Astrocyte (in vitro differentiated cells and primary cell): ENCODE results near the gene CRIM1. TPM values are rescaled to one million over a fixed set of nuclear protein-coding genes. Genes with fewer than 3 reads are reported as not detected.

Source experiments
- DNase-seq: peaks from one replicate; pipeline ENCODE4 v3.0.0-alpha.2; 2010; ENCODE audit warnings: low read depth
- FAIRE-seq: peaks from 2 replicates; lab custom pipeline; 2011; peaks lifted over from hg19 to GRCh38; lab: Jason Lieb, UNC
- H2AFZ ChIP-seq: 2 replicates; pipeline ENCODE4 v1.6.0; 2012; ENCODE audit warnings: low read depth, low read length, inconsistent platforms
- H3K27ac ChIP-seq: 2 replicates; pipeline ENCODE4 v1.5.1; 2011; ENCODE audit warnings: low read depth, low read length, inconsistent platforms
- H3K27me3 ChIP-seq: 2 replicates; pipeline ENCODE4 v1.6.0; 2011; ENCODE audit warnings: low read length, inconsistent platforms; ENCODE audit not compliant: insufficient read depth
- H3K36me3 ChIP-seq: 2 replicates; pipeline ENCODE4 v1.5.1; 2011; ENCODE audit warnings: low read length, inconsistent platforms; ENCODE audit not compliant: insufficient read depth
- H3K4me1 ChIP-seq: 2 replicates; pipeline ENCODE4 v1.5.1; 2011; ENCODE audit warnings: low read length, inconsistent platforms; ENCODE audit not compliant: insufficient read depth
- H3K4me2 ChIP-seq: 2 replicates; pipeline ENCODE4 v1.6.0; 2012; ENCODE audit warnings: low read length, inconsistent platforms
- H3K4me3 ChIP-seq: 2 replicates; pipeline ENCODE4 v1.5.1; 2011; ENCODE audit warnings: low read depth, mild to moderate bottlenecking, low read length, inconsistent platforms; ENCODE audit not compliant: insufficient read depth
- H3K79me2 ChIP-seq: 2 replicates; pipeline ENCODE4 v1.6.0; 2012; ENCODE audit warnings: mild to moderate bottlenecking, low read length, inconsistent platforms; ENCODE audit not compliant: insufficient read depth
- H3K9ac ChIP-seq: 2 replicates; pipeline ENCODE4 v1.6.0; 2012; ENCODE audit warnings: mild to moderate bottlenecking, low read length, inconsistent platforms
- H3K9me3 ChIP-seq: 2 replicates; pipeline ENCODE4 v1.5.1; 2012; ENCODE audit warnings: low read depth, mild to moderate bottlenecking, low read length, inconsistent platforms; ENCODE audit not compliant: insufficient read depth
- H4K20me1 ChIP-seq: 2 replicates; pipeline ENCODE4 v1.6.0; 2012; ENCODE audit warnings: low read length, inconsistent platforms; ENCODE audit not compliant: insufficient read depth
- H3K27ac Mint-ChIP-seq: one replicate; pipeline ENCODE4 v1.8.0; 2021; ENCODE audit warnings: mild to moderate bottlenecking, mixed read lengths; ENCODE audit not compliant: unreplicated experiment
- H3K27me3 Mint-ChIP-seq: one replicate; pipeline ENCODE4 v1.8.0; 2021; ENCODE audit warnings: low read depth, mixed read lengths; ENCODE audit not compliant: unreplicated experiment
- H3K36me3 Mint-ChIP-seq: one replicate; pipeline ENCODE4 v1.8.0; 2021; ENCODE audit warnings: low read depth, mixed read lengths; ENCODE audit not compliant: unreplicated experiment
- H3K4me1 Mint-ChIP-seq: one replicate; pipeline ENCODE4 v1.8.0; 2021; ENCODE audit warnings: low read depth, mixed read lengths; ENCODE audit not compliant: unreplicated experiment
- H3K4me3 Mint-ChIP-seq: one replicate; pipeline ENCODE4 v1.8.0; 2021; ENCODE audit warnings: mild to moderate bottlenecking, moderate library complexity, mixed read lengths; ENCODE audit not compliant: unreplicated experiment
- H3K9me3 Mint-ChIP-seq: one replicate; pipeline ENCODE4 v1.8.0; 2021; ENCODE audit warnings: mild to moderate bottlenecking, mixed read lengths; ENCODE audit not compliant: unreplicated experiment
- CTCF ChIP-seq: IDR thresholded peaks from 2 replicates; pipeline ENCODE4 v1.5.1; 2011; ENCODE audit warnings: low read depth, mild to moderate bottlenecking, inconsistent platforms, low read length, moderate library complexity; ENCODE audit not compliant: insufficient read depth
- EZH2 ChIP-seq: IDR thresholded peaks from 2 replicates; pipeline ENCODE4 v1.6.1; 2012; ENCODE audit warnings: mild to moderate bottlenecking, low read length, inconsistent platforms; ENCODE audit not compliant: insufficient read depth
- total RNA-seq: library from RNA; stranded (reverse); gene quantifications from 2 replicates; pipeline ENCODE4 v1.2.1, GENCODE V29; 2021

The CRIM1 gene
- total RNA-seq, 1 donor from 2014 or later = 180 TPM

DNA sequence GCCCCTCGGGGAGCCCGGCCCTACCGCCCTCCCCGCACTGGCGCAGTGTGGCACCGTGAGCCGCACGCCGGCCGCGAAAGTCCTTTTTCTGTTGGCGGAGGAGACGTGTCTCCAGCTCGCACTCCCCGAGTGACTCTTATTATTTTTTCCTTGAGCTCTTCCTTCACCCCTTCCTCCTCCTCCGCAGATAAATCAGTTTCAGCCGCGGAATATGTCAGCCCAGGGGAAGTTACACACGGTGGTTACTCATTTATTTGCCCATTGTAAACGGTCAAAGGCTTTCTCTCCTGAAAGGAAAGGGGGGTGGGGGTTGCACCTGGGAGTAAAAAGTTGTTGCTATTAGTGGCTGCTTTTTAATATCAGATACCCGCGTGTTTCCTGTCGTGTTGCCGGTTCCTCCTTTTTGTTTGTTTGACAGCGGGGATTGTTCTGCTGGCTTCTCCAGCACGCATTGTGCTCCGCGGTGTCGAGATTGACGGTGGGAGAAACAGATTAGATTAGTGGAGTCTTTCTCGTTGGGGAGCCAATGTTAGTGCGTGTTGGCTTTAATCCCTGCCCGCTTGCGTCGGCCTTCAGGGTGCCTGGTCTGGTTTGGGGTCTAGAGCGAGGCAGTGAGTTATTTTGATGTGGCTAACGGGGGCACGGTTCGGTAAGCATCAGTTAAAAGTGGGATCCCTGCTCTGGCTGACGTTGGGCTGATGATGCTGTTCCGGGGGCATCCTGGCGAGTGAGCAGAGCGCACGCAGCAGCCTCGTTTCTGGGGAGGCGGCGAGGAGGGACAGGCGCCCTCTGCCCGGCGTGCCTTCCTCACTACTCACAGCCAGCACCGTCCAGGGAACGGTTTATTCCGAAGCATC lies 1.6 kb downstream of the CRIM1 start:
- Mint-ChIP-seq H3K27ac (peak overlapping the region; percentile 97), H3K9me3 (no peaks in the 10 kb centered on the region), H3K36me3 (no peaks in the 10 kb centered on the region), H3K4me3 (peak overlapping the region; percentile 99), H3K4me1 (peaks cover 47% of the 10 kb centered on the region), H3K27me3 (no peaks in the 10 kb centered on the region)
- Histone ChIP-seq H3K9me3 (no peaks in the 10 kb centered on the region), H3K9ac (peak overlapping the region; percentile 98), H3K4me2 (peak overlapping the region; percentile 90), H3K27me3 (no peaks in the 10 kb centered on the region), H4K20me1 (peaks cover 59% of the 10 kb centered on the region), H3K4me1 (peaks cover 48% of the 10 kb centered on the region), H3K79me2 (peaks cover 78% of the 10 kb centered on the region), H3K4me3 (peak overlapping the region; percentile 98), H2AFZ (no peak overlapping the region), H3K36me3 (no peaks in the 10 kb centered on the region), H3K27ac (peak overlapping the region; percentile 95)
- DNase-seq = peak; percentile 78
- TF ChIP-seq EZH2 = no peak
- no peak for TF ChIP-seq CTCF
- FAIRE-seq = no peak

GRCh38 chr2:36357847-36358659 lies 2.5 kb downstream of the CRIM1 start:
- Histone ChIP-seq H2AFZ (no peak overlapping the region), H3K27ac (peak overlapping the region; percentile 95)
- no peaks in the 10 kb centered on the region for H3K36me3 Mint-ChIP-seq

More at GRCh38 chr2:36357847-36358659, 2.5 kb downstream of the CRIM1 start:
- no peaks in the 10 kb centered on the region for H3K9me3 Mint-ChIP-seq
- H3K27me3 Mint-ChIP-seq = no peaks in the 10 kb centered on the region
- Histone ChIP-seq H3K4me1 (peaks cover 51% of the 10 kb centered on the region), H3K4me2 (peak overlapping the region; percentile 90), H3K4me3 (peak overlapping the region; percentile 98), H4K20me1 (peaks cover 65% of the 10 kb centered on the region), H3K36me3 (no peaks in the 10 kb centered on the region), H3K79me2 (peaks cover 87% of the 10 kb centered on the region), H3K27me3 (no peaks in the 10 kb centered on the region), H3K9me3 (no peaks in the 10 kb centered on the region), H3K9ac (peak overlapping the region; percentile 98)
- peak; percentile 38 for TF ChIP-seq CTCF
- no peak for TF ChIP-seq EZH2
- H3K27ac Mint-ChIP-seq = peak overlapping the region; percentile 97
- peak overlapping the region; percentile 99 for H3K4me3 Mint-ChIP-seq
- H3K4me1 Mint-ChIP-seq = peaks cover 47% of the 10 kb centered on the region
- no peak for FAIRE-seq
- peak; percentile 83 for DNase-seq
